ENCODE measurements around the gene SPRING1.

Gene SPRING1

DNA sequence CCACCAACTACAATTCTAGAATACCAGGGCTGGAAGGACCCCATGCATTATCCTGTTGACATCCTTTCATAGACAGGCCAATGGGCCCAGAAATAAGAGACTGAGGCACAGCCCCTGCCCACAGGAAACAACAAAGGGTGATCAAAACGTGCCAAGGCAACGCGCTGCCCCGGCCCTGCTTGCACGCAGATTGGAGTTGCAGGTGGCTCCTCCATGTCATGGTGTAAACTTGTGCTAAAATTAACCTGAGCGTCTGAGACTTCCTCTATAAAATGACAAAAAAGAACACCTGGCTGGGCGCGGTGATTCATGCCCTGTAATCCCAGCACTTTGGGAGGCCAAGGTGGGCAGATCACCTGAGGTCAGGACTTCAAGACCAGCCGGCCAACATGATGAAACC, 30.1 kb downstream of the SPRING1 start:
- DNase-seq = no peak

DNA sequence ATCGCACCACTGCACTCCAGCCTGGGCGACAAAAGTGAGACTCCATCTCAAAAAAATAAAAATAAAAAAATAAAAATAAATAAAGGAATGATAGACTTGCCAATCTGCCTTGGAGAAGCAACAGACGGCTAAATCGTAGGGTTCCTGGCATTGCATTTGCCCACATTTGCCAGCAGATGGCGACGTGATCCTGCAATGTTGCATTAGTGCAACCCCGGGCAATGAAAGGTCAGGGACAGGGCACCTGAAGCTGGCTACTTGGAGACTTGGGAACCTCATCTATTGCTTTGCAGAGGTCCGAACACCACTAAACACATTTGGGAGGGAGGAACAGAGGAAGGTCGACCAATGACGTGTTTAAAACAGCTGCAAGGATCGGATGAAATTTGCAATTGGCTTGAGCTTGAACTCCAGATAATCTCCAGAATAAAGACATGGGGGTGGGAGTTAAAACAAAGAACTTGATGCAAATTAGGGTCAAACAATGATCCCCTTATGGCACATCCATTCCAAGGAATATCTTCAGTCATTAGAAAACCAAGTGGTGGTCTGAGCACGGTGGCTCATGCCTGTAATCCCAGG, 34.6 kb downstream of the SPRING1 start:
- peak; percentile 81 for DNase-seq

DNA sequence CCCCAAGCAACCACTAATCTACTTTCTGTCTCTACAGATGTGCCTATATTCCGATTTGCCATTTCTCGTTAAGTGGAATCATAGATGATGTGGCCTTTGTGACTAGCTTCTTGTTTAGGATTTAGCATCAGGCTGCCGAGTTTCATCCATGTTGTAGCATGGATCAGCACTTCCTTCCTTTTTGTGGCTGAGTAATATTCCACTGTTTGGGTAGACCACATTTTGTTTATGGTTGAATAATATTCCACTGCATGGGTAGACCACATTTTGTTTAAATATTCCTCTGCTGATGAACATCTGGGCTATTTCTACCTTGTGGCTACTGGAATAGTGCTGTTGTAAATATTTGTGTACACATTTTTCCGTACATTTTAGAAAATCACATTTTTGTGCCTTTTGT, 36.4 kb downstream of the SPRING1 start:
- no peak for DNase-seq

DNA sequence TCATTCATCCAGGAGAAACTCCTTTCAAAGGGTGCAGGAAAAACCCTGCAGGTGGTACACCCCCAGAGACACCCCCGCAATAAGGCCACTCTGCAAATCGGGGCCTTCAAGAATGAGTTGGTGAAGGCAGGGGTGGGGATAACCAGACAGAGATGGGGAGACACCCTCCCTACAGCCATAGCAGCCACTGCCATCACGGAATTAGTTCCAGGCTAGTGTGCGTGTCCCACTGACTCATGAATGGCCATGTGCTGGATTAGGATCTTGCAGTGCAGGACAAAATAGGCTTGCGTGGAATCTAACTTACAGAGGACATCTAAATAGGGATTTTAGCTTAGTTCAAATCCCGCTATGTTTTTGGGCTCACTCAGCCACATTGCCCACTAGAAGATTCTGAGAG, 37.8 kb downstream of the SPRING1 start:
- no peak for DNase-seq

DNA sequence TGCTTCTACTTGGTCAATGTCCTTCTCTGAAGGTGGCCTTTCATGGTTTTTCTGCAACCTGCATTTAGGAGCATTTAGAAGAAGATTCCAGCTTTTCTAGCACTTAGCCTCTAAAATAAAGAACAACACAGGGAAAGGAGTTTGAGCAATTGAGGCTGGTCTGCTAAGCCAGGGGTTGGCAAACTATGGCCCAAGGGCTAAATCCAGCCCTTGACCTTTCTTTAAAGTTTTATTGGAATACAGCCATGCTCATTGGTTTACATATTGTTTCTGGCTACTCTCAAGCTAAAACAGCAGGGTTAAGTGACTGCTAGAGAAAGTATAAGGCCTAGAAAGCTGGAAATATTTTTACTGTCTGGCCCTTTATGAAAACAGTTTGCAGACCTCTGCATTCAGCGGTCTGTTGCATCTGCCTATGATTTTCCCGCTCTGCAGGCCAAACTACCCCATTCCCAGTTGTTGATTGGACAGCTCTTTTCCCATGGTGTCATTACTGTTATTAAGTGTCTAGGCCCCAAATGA, 39.3 kb downstream of the SPRING1 start:
- no peak for DNase-seq

DNA sequence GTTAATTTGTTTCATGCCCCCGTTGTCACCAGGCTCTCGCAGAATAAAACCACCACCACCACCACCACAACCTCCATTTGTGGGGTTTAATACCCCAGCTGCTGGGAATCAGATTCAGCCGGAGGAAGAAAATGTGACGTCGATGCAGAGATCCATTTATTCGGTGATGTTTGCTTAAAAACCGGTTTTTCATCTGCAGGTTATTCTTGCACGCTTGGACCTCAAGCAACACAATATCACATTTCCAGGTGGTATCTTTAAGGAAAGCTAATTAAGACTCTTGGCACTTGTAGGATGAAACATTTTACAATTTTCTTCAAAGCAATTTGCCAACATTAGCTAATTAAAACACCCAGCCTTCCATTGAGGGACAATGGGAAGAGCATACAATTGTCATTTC, 39.8 kb downstream of the SPRING1 start:
- DNase-seq = no peak

DNA sequence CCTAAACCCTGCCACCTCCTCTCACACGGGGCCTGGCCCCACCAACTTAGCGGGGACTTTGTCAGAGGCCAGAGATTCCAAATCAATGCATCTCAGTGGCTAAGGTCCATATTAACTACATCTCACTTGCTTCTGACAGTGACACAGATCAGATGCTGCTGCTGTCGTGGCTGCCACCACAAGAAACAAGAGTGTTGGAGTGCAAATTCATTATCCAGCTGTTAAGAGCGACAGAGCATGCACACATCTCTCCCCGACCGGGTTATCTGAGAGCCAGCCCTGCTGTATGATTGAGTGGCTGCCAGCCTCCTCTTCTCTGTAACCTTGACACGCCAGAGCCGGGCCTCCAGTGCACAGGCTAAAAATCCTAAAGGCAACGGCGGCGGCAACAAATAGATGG, 40.2 kb downstream of the SPRING1 start:
- no peak for DNase-seq

DNA sequence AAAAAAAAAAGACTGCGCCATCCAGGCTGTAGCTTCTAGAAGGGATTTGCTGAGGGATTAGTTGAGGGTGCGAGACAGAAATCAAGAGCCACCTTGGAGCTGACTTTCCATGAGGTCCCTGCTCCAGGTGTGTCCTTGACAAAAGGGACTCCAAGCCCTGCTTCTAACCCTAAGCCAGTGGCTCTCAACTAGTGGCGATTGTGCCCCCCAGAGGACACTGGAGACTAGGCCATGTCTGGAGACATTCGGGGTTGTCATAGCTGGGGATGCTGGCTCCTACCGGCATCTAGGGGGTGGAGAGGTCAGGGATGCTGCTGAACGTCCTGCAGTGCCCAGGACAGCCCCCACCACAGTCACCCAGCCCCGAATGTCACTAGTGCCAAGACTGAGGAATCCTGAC, 40.6 kb downstream of the SPRING1 start:
- peak; percentile 53 for DNase-seq

DNA sequence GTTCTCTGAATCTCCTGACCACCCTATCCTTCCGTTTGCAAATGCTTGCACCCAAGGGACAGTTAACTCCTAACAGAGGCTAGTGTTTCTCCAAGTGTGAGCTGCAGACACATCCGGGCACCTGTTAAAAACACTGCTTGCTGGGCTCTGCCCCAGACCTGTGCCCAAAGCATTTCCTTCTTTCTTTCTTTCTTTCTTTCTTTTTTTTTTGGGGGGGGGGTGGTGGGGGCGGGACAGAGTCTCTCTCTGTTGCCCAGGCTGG, 42.5 kb downstream of the SPRING1 start:
- DNase-seq = no peak

DNA sequence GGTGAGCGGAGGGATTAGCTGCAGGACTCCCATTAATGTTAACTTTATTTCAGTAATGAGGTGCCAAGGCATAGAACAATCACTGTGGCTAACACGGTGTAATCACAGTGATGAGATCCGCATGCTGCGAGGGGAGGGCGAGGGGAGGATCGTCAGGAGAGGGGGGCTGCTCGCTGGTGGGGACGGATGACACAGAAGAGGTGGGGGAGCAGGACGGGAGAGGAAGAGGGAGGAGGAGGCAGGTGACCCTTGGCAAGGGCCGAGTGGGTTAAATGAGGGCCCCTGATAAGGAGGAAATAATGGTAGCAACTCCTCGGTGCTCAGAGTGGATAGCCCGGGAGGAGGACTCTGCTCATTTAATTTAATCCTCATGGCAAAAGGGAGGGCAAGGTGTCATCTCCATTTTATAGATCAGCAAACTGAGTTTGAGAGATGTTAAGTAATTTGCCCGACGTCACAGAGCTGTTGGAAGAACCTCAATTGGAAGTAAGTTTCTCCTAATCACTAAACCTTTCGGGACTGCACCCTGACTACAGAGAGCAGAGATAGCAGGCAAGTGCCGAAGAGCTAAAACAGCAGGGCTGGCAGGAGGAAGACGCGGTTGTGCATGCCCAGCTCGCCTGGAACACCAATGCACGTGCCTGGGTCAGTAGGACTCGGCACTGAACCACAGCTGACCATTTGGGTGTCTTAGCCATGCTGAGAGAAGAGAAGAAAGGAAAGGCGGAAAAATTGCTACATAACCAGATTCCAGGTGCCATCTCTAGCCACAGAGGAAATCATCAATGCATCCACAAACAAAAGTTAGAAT, 43.0 kb downstream of the SPRING1 start:
- DNase-seq = peak; percentile 8

DNA sequence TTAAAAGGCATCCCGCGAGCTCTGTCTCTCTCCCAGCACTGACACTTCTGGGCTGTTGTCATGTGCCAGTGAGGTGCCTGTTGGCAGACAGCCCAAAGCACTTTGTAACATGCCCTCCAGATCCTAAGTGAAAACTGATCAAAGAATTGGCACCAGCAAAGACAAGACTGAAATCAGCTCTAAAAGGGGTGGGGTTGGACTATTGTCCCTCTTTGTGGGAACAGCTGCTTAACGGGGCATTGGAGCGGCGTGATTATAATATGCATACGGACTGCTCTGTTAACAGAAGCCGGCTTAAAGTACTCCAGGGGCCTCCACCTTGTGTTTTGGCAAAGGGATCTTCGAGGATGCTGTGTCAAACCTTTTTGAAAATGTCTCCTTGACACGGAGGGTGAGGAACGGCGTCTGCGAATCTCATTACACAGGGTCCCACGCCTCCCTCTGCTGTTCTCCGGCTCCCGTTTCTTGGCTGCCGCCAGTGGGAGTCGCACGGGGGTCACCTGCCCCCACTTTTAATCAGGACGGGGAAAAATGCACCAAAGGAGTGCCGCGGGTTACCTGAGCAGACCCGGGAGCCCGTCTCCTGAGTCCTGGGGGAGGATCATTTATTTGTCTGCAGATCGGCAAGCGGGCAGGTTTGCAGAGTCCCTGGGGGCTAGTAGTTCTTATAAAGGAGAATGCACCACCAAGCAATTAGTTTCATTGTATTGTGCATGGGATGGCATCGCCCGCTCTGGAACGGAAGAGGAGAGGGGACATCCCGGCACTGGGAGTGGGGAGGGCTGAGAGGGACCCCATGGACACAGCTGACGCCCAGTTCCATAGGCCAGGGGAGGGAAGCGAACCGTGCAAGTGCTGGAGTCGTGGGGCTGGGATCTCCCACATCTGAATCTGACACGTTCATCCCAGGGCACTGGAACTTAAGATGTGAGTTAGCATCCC, 44.3 kb downstream of the SPRING1 start:
- DNase-seq = no peak

DNA sequence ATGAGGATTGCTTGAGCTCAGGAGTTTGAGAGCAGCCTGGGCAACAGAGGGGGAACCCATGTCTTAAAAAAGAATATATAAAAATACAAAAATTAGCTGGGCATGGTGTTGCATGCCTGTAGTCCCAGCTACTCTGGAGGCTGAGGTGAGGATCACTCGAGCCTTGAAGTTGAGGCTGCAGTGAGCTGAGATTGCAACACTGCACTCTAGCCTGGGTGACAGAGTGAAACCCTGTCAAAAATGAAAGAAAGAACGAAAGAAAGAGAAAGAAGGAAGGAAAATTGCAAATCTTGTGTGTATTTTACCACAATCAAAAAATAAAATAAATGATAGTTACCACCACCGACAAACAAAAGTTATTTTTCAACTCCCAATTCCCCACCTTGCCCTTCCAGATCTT, 45.3 kb downstream of the SPRING1 start:
- DNase-seq = no peak

DNA sequence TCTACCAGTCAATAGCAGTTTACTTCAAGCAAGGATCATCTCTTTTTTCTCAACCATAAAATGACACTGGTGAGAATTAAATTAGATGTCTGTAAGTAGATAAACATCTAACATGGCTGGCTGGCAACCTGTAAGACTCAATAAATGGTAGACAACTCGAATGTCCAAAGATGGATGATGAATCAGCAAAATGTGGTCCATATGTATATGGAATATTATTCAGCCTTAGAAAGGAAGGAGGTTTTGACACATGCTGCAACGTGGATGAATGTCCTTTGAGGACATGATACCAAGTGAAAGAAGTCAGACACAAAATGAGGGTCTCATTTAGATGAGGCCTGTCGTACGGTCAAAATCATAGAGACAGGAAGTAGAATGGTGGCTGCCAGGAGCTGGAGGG, 46.2 kb downstream of the SPRING1 start:
- no peak for DNase-seq

DNA sequence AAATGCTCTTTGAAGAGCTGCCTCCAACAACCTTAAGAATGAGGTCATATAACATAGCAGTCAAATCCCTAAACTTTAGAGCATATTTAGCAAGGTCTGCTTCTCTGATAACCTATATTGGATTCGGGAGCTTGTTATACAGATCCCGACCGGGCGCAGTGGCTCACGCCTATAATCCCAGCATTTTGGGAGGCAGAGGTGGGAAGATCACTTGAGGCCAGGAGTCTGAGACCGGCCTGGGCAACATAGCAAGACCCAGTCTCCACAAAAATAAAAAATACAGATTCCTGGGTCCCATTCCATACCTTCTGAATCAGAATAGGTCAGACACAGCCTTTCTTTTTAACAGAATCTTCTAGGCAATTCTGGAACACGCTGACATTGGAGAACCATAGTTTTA, 46.7 kb downstream of the SPRING1 start:
- DNase-seq = no peak

DNA sequence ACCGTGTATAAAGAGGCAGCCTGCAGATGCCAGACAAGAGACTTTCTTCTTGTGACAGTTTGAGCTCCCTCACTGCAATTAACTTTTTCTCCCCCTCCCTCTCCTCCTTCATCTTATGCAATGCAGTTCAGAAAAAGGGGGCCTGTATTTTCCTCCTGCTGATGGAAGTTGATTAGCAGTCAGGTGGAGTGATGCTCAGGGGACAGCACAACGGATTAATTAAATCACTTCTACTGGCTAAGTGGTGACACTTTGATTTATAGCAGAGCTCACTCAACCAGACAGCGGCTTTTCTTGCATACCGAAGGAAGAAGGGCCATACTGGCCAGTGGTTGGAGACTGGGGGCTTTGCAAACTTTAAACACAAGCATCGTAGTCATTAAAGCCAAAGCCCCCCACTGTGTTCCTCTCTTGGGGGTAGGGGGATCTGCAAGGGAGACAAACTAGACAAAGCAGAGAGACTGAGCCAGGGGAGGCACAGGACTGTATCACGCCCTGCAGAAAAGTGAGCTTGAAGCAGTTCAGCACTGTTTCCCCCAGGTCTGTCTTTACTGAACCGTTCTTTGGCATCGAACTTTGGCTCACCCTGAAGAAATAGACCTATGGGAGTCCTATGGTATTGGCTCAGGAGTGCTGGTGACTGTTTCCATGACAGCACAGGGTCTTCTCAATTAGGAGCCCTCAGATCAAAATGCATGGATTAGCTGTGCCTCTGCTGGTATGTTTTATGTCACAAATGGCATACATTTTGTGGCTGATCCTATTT, 47.7 kb downstream of the SPRING1 start:
- DNase-seq = no peak

DNA sequence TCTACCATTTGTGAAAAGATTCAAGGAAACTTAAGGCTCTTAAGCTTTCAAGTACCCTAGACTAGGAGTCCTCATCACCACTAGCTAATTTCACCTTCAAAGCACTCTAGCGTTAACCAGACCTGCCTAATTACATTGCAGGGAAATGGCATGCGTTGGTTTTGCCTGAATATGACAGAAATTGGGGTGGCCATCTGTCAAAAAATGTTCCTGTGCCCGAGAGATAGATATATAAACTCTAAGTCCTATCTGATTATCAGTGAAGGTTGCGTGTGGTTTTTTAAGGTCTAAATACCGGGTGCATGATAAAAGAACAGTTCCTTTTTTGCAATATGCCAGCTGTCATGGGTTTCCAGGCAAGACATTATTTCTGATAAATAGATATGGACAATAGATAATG, 48.3 kb downstream of the SPRING1 start:
- DNase-seq = peak; percentile 33

All from OCI-M1 (cell line).